PC-3 (cell line): ENCODE results near the gene NR2C2. TPM values are rescaled to one million over a fixed set of nuclear protein-coding genes. Genes with fewer than 3 reads are reported as not detected.

Source experiments
- ATAC-seq: fragments of 200-7000 bp; cut with Tn5 transposase; 2 replicates; pipeline ENCODE4 v1.9.1; 2020; ENCODE audit warnings: mild to moderate bottlenecking, moderate library complexity
- BruUV-seq: library from RNA; stranded (reverse); fragments of 400-500 nt; replicated peaks from 2 replicates; lab custom pipeline; 2021; lab: Mats Ljungman, UMichigan
- CTCF ChIA-PET: fragments of 300-600 bp; sonication (Branson Sonifier 250); formaldehyde crosslinking; loops from one replicate; lab custom pipeline; 2022; ENCODE audit warnings: antibody characterized with exemption; lab: Charles Lee
- POLR2A ChIA-PET: fragments of 300-600 bp; sonication (Branson Sonifier 250); formaldehyde crosslinking; loops from one replicate; lab custom pipeline; 2022; ENCODE audit warnings: antibody characterized with exemption; ENCODE audit not compliant: unreplicated experiment; lab: Charles Lee
- DNase-seq: peaks from one replicate; pipeline ENCODE4 v3.0.0-alpha.2; 2015
- H2AFZ ChIP-seq: fragments of 300-600 bp; sonication (generic); 2 replicates; pipeline ENCODE4 v1.6.0; 2016; ENCODE audit warnings: antibody characterized with exemption, low read length
- H3F3A ChIP-seq: fragments of 300-600 bp; sonication (generic); one replicate; pipeline ENCODE4 v1.6.0; 2017; ENCODE audit warnings: antibody characterized with exemption, low read length, control low read depth, mild to moderate bottlenecking; ENCODE audit not compliant: unreplicated experiment
- H3K27ac ChIP-seq: fragments of 300-600 bp; sonication (generic); 2 replicates; pipeline ENCODE4 v1.5.1; 2016; ENCODE audit warnings: mild to moderate bottlenecking, low read length
- H3K27me3 ChIP-seq: fragments of 300-600 bp; sonication (generic); 2 replicates; pipeline ENCODE4 v1.6.1; 2016; ENCODE audit warnings: low read length, mixed read lengths
- H3K36me3 ChIP-seq: fragments of 300-600 bp; sonication (generic); 2 replicates; pipeline ENCODE4 v1.6.1; 2016; ENCODE audit warnings: low read depth, mixed run types, low read length, mixed read lengths
- H3K4me1 ChIP-seq: fragments of 300-600 bp; sonication (generic); 2 replicates; pipeline ENCODE4 v1.5.1; 2016; ENCODE audit warnings: low read length; ENCODE audit not compliant: insufficient read depth
- H3K4me2 ChIP-seq: fragments of 300-600 bp; sonication (generic); 2 replicates; pipeline ENCODE4 v1.6.0; 2016; ENCODE audit warnings: low read length
- H3K4me3 ChIP-seq: fragments of 300-600 bp; sonication (generic); 2 replicates; pipeline ENCODE4 v1.5.1; 2016; ENCODE audit warnings: mild to moderate bottlenecking, low read length, mixed read lengths
- H3K79me2 ChIP-seq: fragments of 300-600 bp; sonication (generic); 2 replicates; pipeline ENCODE4 v1.6.1; 2017; ENCODE audit warnings: low read length, mixed read lengths
- H3K9ac ChIP-seq: fragments of 300-600 bp; sonication (generic); 2 replicates; pipeline ENCODE4 v1.6.0; 2016; ENCODE audit warnings: mild to moderate bottlenecking, low read length
- H3K9me2 ChIP-seq: fragments of 300-600 bp; sonication (generic); replicated peaks from 2 replicates; pipeline ENCODE4 v1.6.1; 2016; ENCODE audit warnings: mixed run types, low read length, mixed read lengths
- H3K9me3 ChIP-seq: fragments of 300-600 bp; sonication (generic); 2 replicates; pipeline ENCODE4 v1.6.1; 2016; ENCODE audit warnings: low read length, mixed read lengths
- H4K20me1 ChIP-seq: fragments of 300-600 bp; sonication (generic); 2 replicates; pipeline ENCODE4 v1.6.1; 2016; ENCODE audit warnings: low read length, mixed read lengths
- EZH2 ChIP-seq: fragments of 300-600 bp; sonication (generic); IDR thresholded peaks from one replicate; pipeline ENCODE4 v1.6.1; 2017; ENCODE audit warnings: antibody characterized with exemption, mild to moderate bottlenecking, low read length; ENCODE audit not compliant: unreplicated experiment
- EZH2phosphoT487 ChIP-seq: fragments of 300-600 bp; sonication (generic); IDR thresholded peaks from 2 replicates; pipeline ENCODE4 v1.6.1; 2018; ENCODE audit warnings: mild to moderate bottlenecking, antibody characterized with exemption, low read length, borderline replicate concordance
- intact Hi-C: fragments of 100-400 bp; cut with micrococcal nuclease; formaldehyde crosslinking; loops from 2 replicates; pipeline ENCODE4 v1.9.0; 2023
- total RNA-seq: library from RNA; depleted of rRNA; stranded (reverse); fragments of >200 nt; gene quantifications from 2 replicates; pipeline ENCODE4 v1.2.3, GENCODE V29; 2014
- TF ChIP-seq, protein P1 (sequence below): fragments of 300-600 bp; sonication (generic); conservative IDR thresholded peaks from 2 replicates; pipeline ENCODE4 v1.5.1; 2017; ENCODE audit warnings: antibody characterized with exemption, low read depth, mild to moderate bottlenecking, low read length

The NR2C2 gene
- total RNA-seq, 1 experiment from 2014 or later: 21.9 TPM

DNA sequence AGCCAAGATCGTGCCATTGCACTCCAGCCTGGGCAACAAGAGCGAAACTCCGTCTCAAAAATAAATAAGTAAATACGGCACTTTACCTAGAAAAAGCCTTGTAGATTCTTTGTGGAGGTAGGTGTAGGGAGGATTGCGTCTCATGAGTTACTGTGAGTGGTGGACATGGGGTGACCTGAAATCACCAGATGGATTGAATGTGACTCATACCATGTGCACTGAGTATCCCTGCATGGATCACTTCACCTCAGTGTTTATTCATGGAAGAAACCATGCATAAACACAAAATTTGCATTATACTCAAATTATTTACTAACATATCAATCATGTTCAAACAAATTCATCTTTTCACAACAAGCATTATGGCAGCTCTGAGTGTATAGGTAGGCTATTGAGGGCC, 61.8 kb downstream of the NR2C2 start:
- H3K27ac ChIP-seq: no peak overlapping the region
- no peaks in the 10 kb centered on the region for H3K9me2 ChIP-seq
- H3K9me3 ChIP-seq: no peaks in the 10 kb centered on the region
- no peaks in the 10 kb centered on the region for H4K20me1 ChIP-seq
- no peaks in the 10 kb centered on the region for H3F3A ChIP-seq
- H2AFZ ChIP-seq: no peak overlapping the region
- no peak for ATAC-seq
- H3K36me3 ChIP-seq: peaks cover 13% of the 10 kb centered on the region
- ChIA-PET CTCF (no interaction called here), POLR2A (no interaction called here)
- intact Hi-C loops: no loop called here
- H3K9ac ChIP-seq: no peak overlapping the region
- no peak overlapping the region for H3K4me3 ChIP-seq
- no peak for DNase-seq
- no TSS peak for BruUV-seq
- H3K4me2 ChIP-seq: no peak overlapping the region
- no peak for TF ChIP-seq EZH2phosphoT487
- TF ChIP-seq, protein P1, sequence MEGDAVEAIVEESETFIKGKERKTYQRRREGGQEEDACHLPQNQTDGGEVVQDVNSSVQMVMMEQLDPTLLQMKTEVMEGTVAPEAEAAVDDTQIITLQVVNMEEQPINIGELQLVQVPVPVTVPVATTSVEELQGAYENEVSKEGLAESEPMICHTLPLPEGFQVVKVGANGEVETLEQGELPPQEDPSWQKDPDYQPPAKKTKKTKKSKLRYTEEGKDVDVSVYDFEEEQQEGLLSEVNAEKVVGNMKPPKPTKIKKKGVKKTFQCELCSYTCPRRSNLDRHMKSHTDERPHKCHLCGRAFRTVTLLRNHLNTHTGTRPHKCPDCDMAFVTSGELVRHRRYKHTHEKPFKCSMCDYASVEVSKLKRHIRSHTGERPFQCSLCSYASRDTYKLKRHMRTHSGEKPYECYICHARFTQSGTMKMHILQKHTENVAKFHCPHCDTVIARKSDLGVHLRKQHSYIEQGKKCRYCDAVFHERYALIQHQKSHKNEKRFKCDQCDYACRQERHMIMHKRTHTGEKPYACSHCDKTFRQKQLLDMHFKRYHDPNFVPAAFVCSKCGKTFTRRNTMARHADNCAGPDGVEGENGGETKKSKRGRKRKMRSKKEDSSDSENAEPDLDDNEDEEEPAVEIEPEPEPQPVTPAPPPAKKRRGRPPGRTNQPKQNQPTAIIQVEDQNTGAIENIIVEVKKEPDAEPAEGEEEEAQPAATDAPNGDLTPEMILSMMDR: no peak
- TF ChIP-seq EZH2: no peak
- H3K79me2 ChIP-seq: no peaks in the 10 kb centered on the region
- H3K4me1 ChIP-seq: no peaks in the 10 kb centered on the region
- no peaks in the 10 kb centered on the region for H3K27me3 ChIP-seq

DNA sequence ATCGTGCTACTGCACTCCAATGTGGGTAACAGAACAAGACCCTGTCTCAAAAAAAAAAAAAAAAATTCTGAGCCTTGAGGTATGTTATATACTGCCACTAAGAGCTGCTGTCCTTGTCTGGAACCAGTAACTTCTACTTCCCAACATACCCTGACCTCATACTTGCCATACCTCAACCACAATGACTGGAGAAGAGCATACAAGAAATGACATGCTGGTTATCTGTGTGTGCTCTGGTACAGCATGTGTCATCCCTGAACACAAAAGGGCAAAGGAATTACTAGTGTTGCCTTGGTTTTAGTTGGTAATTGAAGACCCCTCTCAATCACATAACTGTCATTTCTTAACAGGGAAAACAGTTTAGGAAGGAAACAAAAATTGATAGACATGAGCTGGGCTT, 63.3 kb downstream of the NR2C2 start:
- Histone ChIP-seq H3K4me2 (no peak overlapping the region), H3K36me3 (peaks cover 18% of the 10 kb centered on the region), H3K4me1 (no peaks in the 10 kb centered on the region), H3F3A (no peaks in the 10 kb centered on the region), H3K27me3 (no peaks in the 10 kb centered on the region), H3K9me3 (no peaks in the 10 kb centered on the region), H3K27ac (no peak overlapping the region), H3K9ac (no peak overlapping the region), H4K20me1 (no peaks in the 10 kb centered on the region), H3K4me3 (no peak overlapping the region), H2AFZ (no peak overlapping the region), H3K79me2 (no peaks in the 10 kb centered on the region), H3K9me2 (no peaks in the 10 kb centered on the region)
- ChIA-PET CTCF (no interaction called here), POLR2A (no interaction called here)
- ATAC-seq (no peak), DNase-seq (no peak)
- TF ChIP-seq EZH2 (no peak), EZH2phosphoT487 (no peak)
- TF ChIP-seq, protein P1: no peak
- BruUV-seq: no TSS peak
- intact Hi-C loops: no loop called here

DNA sequence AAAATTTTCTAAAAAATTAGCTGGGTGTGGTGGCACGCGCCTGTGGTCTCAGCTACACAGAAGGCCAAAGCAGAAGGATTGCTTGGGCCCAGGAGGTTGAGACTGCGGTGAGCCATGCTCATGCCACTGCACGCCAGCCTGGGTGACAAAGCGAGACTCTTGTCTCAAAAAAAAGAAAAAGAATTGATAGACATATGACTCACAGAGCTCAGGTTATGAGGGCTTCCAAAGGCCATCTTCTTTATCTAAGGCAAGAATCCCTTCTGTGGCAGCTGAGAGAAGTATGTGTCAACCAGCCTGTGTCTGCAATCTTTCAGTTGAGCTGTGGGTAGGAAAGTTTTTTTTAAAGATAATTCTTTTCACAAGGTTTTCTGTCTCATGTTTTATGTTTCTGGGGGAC, 63.8 kb downstream of the NR2C2 start:
- Histone ChIP-seq H3K4me1 (no peaks in the 10 kb centered on the region), H3K36me3 (peaks cover 22% of the 10 kb centered on the region), H2AFZ (no peak overlapping the region), H4K20me1 (no peaks in the 10 kb centered on the region), H3K4me2 (no peak overlapping the region), H3F3A (no peaks in the 10 kb centered on the region), H3K9me2 (no peaks in the 10 kb centered on the region), H3K27me3 (no peaks in the 10 kb centered on the region), H3K79me2 (no peaks in the 10 kb centered on the region), H3K27ac (no peak overlapping the region), H3K4me3 (no peak overlapping the region), H3K9me3 (no peaks in the 10 kb centered on the region), H3K9ac (no peak overlapping the region)
- ChIA-PET POLR2A (no interaction called here), CTCF (no interaction called here)
- intact Hi-C loops: no loop called here
- TF ChIP-seq EZH2phosphoT487 (no peak), EZH2 (no peak)
- TF ChIP-seq, protein P1: no peak
- no peak for DNase-seq
- ATAC-seq: no peak
- BruUV-seq: no TSS peak
